HepG2 (cell line): ENCODE results near the gene EFCAB8.

Experiments
- FOXA3 ChIP-seq: IDR thresholded peaks from 2 replicates; pipeline ENCODE4 v1.6.1; 2016; ENCODE audit warnings: missing genetic modification reagents, missing compliant biosample characterization
- HNRNPUL1 ChIP-seq: fragments of 200-400 bp; formaldehyde crosslinking; IDR thresholded peaks from 2 replicates; pipeline ENCODE4 v1.6.1; 2017; ENCODE audit warnings: low read depth, mild to moderate bottlenecking, low read length, moderate library complexity
- NFRKB ChIP-seq: fragments of 450-650 bp; IDR thresholded peaks from 2 replicates; pipeline ENCODE4 v1.6.1; 2017
- PCBP1 ChIP-seq: fragments of 200-400 bp; formaldehyde crosslinking; IDR thresholded peaks from 2 replicates; pipeline ENCODE4 v1.6.1; 2017; ENCODE audit warnings: mild to moderate bottlenecking, low read depth, low read length, borderline replicate concordance
- POLR2A ChIP-seq, 2 experiments: IDR thresholded peaks; 2 replicates each; pipeline ENCODE4 v1.6.1; 2011; ENCODE audit warnings: low read depth in 2 of 2, low read length in 2 of 2, mild to moderate bottlenecking in 1 of 2, moderate library complexity in 1 of 2; ENCODE audit not compliant: insufficient read depth in 1 of 2
- RBM39 ChIP-seq: fragments of 200-400 bp; formaldehyde crosslinking; IDR thresholded peaks from one replicate; pipeline ENCODE4 v1.6.1; 2018; ENCODE audit warnings: antibody characterized with exemption, mild to moderate bottlenecking, low read depth, low read length; ENCODE audit not compliant: poor library complexity, severe bottlenecking
- RFX5 ChIP-seq: IDR thresholded peaks from 2 replicates; pipeline ENCODE4 v1.6.1; 2011; ENCODE audit warnings: low read depth, low read length, improper control_type of control experiment
- SOX6 ChIP-seq, 2 experiments: fragments of 450-650 bp in 1 of 2; sonication (generic) in 1 of 2; formaldehyde crosslinking in 1 of 2; IDR thresholded peaks; 2 replicates each; pipeline versions ENCODE4 v1.4.0 to v1.6.1; 2017 to 2020; ENCODE audit warnings: antibody characterized with exemption in 1 of 2, mild to moderate bottlenecking in 1 of 2, missing genetic modification reagents in 1 of 2
- TBP ChIP-seq: sonication (generic); formaldehyde crosslinking; IDR thresholded peaks from 2 replicates; pipeline ENCODE4 v1.5.0; 2020; ENCODE audit warnings: missing genetic modification reagents
- ZBTB8A ChIP-seq: sonication (generic); formaldehyde crosslinking; IDR thresholded peaks from 2 replicates; pipeline ENCODE4 v1.4.0; 2020; ENCODE audit warnings: mild to moderate bottlenecking, low read depth, missing genetic modification reagents, borderline replicate concordance
- TF ChIP-seq, protein P1 (sequence below): sonication (generic); formaldehyde crosslinking; conservative IDR thresholded peaks from 2 replicates; pipeline ENCODE4 v1.4.0; 2020; ENCODE audit warnings: missing genetic modification reagents

DNA sequence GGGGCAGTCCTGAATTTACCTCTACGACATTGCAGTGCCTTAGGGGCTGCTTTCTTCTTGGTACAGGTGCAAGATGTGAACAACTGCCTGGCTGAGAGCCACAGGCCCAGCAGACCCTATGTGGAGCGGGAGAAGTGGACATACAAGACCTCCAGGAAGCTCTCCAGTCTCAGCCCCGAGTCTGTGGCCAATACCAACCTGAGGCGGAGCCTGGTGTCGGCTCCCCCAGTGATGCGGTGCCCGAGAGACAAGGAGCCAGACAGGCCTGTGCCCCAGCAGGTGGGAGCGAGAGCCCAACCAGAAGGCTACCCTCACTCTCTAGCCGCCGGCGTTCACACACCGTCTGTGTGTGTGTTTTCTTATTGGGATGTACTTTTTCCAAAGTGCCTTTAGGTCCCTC, 59.6 kb downstream of the EFCAB8 start:
- TF ChIP-seq TBP (CRISPR knock-in tag), result no peak
- TF ChIP-seq RBM39, result no peak
- TF ChIP-seq POLR2A (IDR thresholded peaks at IDR 0.05; ENCODE audit: insufficient read depth in 1 of 2, low read depth in 2 of 2, low read length in 2 of 2), result no peak
- no peak for TF ChIP-seq NFRKB
- no peak for TF ChIP-seq RFX5
- no peak for TF ChIP-seq PCBP1
- TF ChIP-seq, protein P1, sequence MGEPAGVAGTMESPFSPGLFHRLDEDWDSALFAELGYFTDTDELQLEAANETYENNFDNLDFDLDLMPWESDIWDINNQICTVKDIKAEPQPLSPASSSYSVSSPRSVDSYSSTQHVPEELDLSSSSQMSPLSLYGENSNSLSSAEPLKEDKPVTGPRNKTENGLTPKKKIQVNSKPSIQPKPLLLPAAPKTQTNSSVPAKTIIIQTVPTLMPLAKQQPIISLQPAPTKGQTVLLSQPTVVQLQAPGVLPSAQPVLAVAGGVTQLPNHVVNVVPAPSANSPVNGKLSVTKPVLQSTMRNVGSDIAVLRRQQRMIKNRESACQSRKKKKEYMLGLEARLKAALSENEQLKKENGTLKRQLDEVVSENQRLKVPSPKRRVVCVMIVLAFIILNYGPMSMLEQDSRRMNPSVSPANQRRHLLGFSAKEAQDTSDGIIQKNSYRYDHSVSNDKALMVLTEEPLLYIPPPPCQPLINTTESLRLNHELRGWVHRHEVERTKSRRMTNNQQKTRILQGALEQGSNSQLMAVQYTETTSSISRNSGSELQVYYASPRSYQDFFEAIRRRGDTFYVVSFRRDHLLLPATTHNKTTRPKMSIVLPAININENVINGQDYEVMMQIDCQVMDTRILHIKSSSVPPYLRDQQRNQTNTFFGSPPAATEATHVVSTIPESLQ (CRISPR knock-in tag), result no peak
- no peak for TF ChIP-seq ZBTB8A
- TF ChIP-seq HNRNPUL1, result no peak
- no peak for TF ChIP-seq SOX6 (IDR thresholded peaks at IDR 0.05)
- TF ChIP-seq SOX6 (CRISPR knock-in tag; IDR thresholded peaks at IDR 0.05), result no peak
- no peak for TF ChIP-seq FOXA3 (CRISPR knock-in tag)
